HEK293 (cell line): ENCODE data around the gene LPO.

Source experiments
- EGR2 ChIP-seq: fragments of 450-650 bp; formaldehyde crosslinking; IDR thresholded peaks from 2 replicates; pipeline ENCODE4 v1.5.1; 2016; ENCODE audit warnings: low read depth, missing biosample characterization, missing genetic modification characterization
- GLIS1 ChIP-seq: fragments of 450-650 bp; formaldehyde crosslinking; IDR thresholded peaks from 2 replicates; pipeline ENCODE4 v1.5.1; 2016; ENCODE audit warnings: missing biosample characterization, missing genetic modification characterization
- HIC1 ChIP-seq: fragments of 450-650 bp; formaldehyde crosslinking; IDR thresholded peaks from 2 replicates; pipeline ENCODE4 v1.5.1; 2016; ENCODE audit warnings: missing biosample characterization, missing genetic modification characterization
- KLF8 ChIP-seq: fragments of 450-650 bp; formaldehyde crosslinking; IDR thresholded peaks from 2 replicates; pipeline ENCODE4 v1.5.1; 2016; ENCODE audit warnings: missing biosample characterization, missing genetic modification characterization
- REST ChIP-seq: fragments of 450-650 bp; formaldehyde crosslinking; IDR thresholded peaks from 2 replicates; pipeline ENCODE4 v1.5.1; 2016; ENCODE audit warnings: missing biosample characterization, missing genetic modification characterization
- ZBTB17 ChIP-seq: fragments of 450-650 bp; formaldehyde crosslinking; IDR thresholded peaks from 2 replicates; pipeline ENCODE4 v1.5.1; 2016; ENCODE audit warnings: missing biosample characterization, missing genetic modification characterization
- ZBTB20 ChIP-seq: fragments of 450-650 bp; formaldehyde crosslinking; IDR thresholded peaks from 2 replicates; pipeline ENCODE4 v1.5.1; 2016; ENCODE audit warnings: missing biosample characterization, missing genetic modification characterization
- ZFP41 ChIP-seq: fragments of 450-650 bp; formaldehyde crosslinking; IDR thresholded peaks from 2 replicates; pipeline ENCODE4 v1.5.1; 2016; ENCODE audit warnings: missing biosample characterization, missing genetic modification characterization, borderline replicate concordance
- ZNF140 ChIP-seq: fragments of 450-650 bp; formaldehyde crosslinking; IDR thresholded peaks from 2 replicates; pipeline ENCODE4 v1.5.1; 2016; ENCODE audit warnings: missing biosample characterization, missing genetic modification characterization
- ZNF18 ChIP-seq: fragments of 450-650 bp; formaldehyde crosslinking; IDR thresholded peaks from 2 replicates; pipeline ENCODE4 v1.5.1; 2016; ENCODE audit warnings: missing biosample characterization, missing genetic modification characterization
- ZNF184 ChIP-seq: fragments of 450-650 bp; IDR thresholded peaks from 2 replicates; pipeline ENCODE4 v1.5.1; 2018; ENCODE audit warnings: missing biosample characterization, mild to moderate bottlenecking, missing genetic modification characterization
- ZNF354C ChIP-seq: fragments of 450-650 bp; formaldehyde crosslinking; IDR thresholded peaks from 2 replicates; pipeline ENCODE4 v1.5.1; 2016; ENCODE audit warnings: missing biosample characterization, missing genetic modification characterization, low read depth, borderline replicate concordance
- ZNF654 ChIP-seq: fragments of 450-650 bp; formaldehyde crosslinking; IDR thresholded peaks from 2 replicates; pipeline ENCODE4 v1.5.1; 2016; ENCODE audit warnings: low read depth, missing biosample characterization, missing genetic modification characterization
- ZNF660 ChIP-seq: fragments of 450-650 bp; IDR thresholded peaks from 2 replicates; pipeline ENCODE4 v1.5.1; 2018; ENCODE audit warnings: missing biosample characterization, mild to moderate bottlenecking, missing genetic modification characterization
- ZNF664 ChIP-seq: fragments of 450-650 bp; formaldehyde crosslinking; IDR thresholded peaks from 2 replicates; pipeline ENCODE4 v1.5.1; 2016; ENCODE audit warnings: missing biosample characterization, missing genetic modification characterization
- ZNF692 ChIP-seq: fragments of 450-650 bp; formaldehyde crosslinking; IDR thresholded peaks from 2 replicates; pipeline ENCODE4 v1.5.1; 2016; ENCODE audit warnings: missing biosample characterization, missing genetic modification characterization
- ZNF76 ChIP-seq: fragments of 450-650 bp; formaldehyde crosslinking; IDR thresholded peaks from 2 replicates; pipeline ENCODE4; 2016; ENCODE audit warnings: low read depth, missing biosample characterization, missing genetic modification characterization, borderline replicate concordance
- ZNF843 ChIP-seq: fragments of 450-650 bp; formaldehyde crosslinking; IDR thresholded peaks from 2 replicates; pipeline ENCODE4 v1.5.1; 2016; ENCODE audit warnings: missing biosample characterization, missing genetic modification characterization

Gene LPO

GRCh38 chr17:58317421-58318064 is 79.2 kb downstream of the LPO start (continued):
- TF ChIP-seq KLF8 (tag by site-specific recombination) (no peak), ZNF660 (tag by site-specific recombination) (no peak), ZNF692 (tag by site-specific recombination) (0 out of 2 replicates have a peak, but pooled peaks have one; percentile 18), ZNF843 (peak; percentile 9; the same call in 1 of the 2 replicates), ZFP41 (tag by site-specific recombination) (no peak), ZNF184 (tag by site-specific recombination) (no peak), ZNF18 (tag by site-specific recombination) (no peak), ZNF76 (tag by site-specific recombination) (peak; percentile 41; the same call in 1 of the 2 replicates), ZBTB17 (tag by site-specific recombination) (peak; percentile 78), ZNF664 (tag by site-specific recombination) (peak; percentile 43; the same call in 1 of the 2 replicates), REST (no peak), EGR2 (0 out of 2 replicates have a peak, but pooled peaks have one; percentile 26), ZBTB20 (tag by site-specific recombination) (0 out of 2 replicates have a peak, but pooled peaks have one; percentile 37), HIC1 (tag by site-specific recombination) (0 out of 2 replicates have a peak, but pooled peaks have one; percentile 23), ZNF140 (tag by site-specific recombination) (no peak), GLIS1 (tag by site-specific recombination) (0 out of 2 replicates have a peak, but pooled peaks have one; percentile 27), ZNF654 (tag by site-specific recombination) (peak; percentile 77), ZNF354C (tag by site-specific recombination) (no peak)
